Left ventricle myocardium inferior (tissue), 1 donor: ENCODE results near the gene SYNJ1. TPM values are rescaled to one million over a fixed set of nuclear protein-coding genes. Genes with fewer than 3 reads are reported as not detected.

Experiments used
- DNase-seq: peaks from one replicate; pipeline ENCODE4 v3.0.0-alpha.2; 2020
- H3K27ac ChIP-seq: fragments of 200-600 bp; replicated peaks from 2 replicates; pipeline ENCODE4 v1.8.0; 2021
- H3K27me3 ChIP-seq: fragments of 200-600 bp; 2 replicates; pipeline ENCODE4 v1.8.0; 2021; ENCODE audit warnings: low read depth
- H3K36me3 ChIP-seq: fragments of 200-600 bp; 2 replicates; pipeline ENCODE4 v1.8.0; 2021
- H3K4me1 ChIP-seq: fragments of 200-600 bp; 2 replicates; pipeline ENCODE4 v1.8.0; 2021
- H3K4me3 ChIP-seq: fragments of 200-600 bp; 2 replicates; pipeline ENCODE4 v1.8.0; 2021; ENCODE audit warnings: mild to moderate bottlenecking, moderate library complexity
- H3K9me3 ChIP-seq: fragments of 200-600 bp; replicated peaks from 2 replicates; pipeline ENCODE4 v1.8.0; 2021
- CTCF ChIP-seq: fragments of 200-600 bp; IDR thresholded peaks from 2 replicates; pipeline ENCODE4 v1.8.0; 2021; ENCODE audit warnings: antibody characterized with exemption, mild to moderate bottlenecking, borderline replicate concordance
- intact Hi-C: fragments of 100-400 bp; cut with micrococcal nuclease; formaldehyde crosslinking; loops from one replicate; pipeline ENCODE4 v1.11.0; 2022
- total RNA-seq: library from RNA; stranded (reverse); fragmentation: NEBNext Ultra II Directional; extraction: Animal tissue kit (Norgen Biotek cat#: 25700); gene quantifications from one replicate; pipeline ENCODE4 v1.2.1, GENCODE V29; 2021
- donor health status: DM: no; HTN: yes; CAD: no; lungs with severe emphysema.

Gene SYNJ1
- total RNA-seq, 1 donor from 2014 or later = 12.3 TPM

- intact Hi-C loops = no loop called here
Measured at GRCh38 chr21:32756096-32756495, 28.3 kb upstream of the SYNJ1 start.

GRCh38 chr21:32753818-32754585 is 26.2 kb upstream of the SYNJ1 start:
- TF ChIP-seq CTCF = no peak
- no peak for DNase-seq
- no peaks in the 10 kb centered on the region for H3K27me3 ChIP-seq
- H3K9me3 ChIP-seq = no peaks in the 10 kb centered on the region
- H3K36me3 ChIP-seq = peaks cover 89% of the 10 kb centered on the region
- no peak overlapping the region for H3K27ac ChIP-seq
- intact Hi-C loops = no loop called here
- no peak overlapping the region for H3K4me3 ChIP-seq
- no peaks in the 10 kb centered on the region for H3K4me1 ChIP-seq

More at GRCh38 chr21:32756096-32756495, 28.3 kb upstream of the SYNJ1 start:
- H3K36me3 ChIP-seq = peaks cover 87% of the 10 kb centered on the region
- TF ChIP-seq CTCF = no peak
- no peaks in the 10 kb centered on the region for H3K27me3 ChIP-seq
- no peaks in the 10 kb centered on the region for H3K9me3 ChIP-seq
- no peak overlapping the region for H3K27ac ChIP-seq
- no peak for DNase-seq
- H3K4me3 ChIP-seq = no peak overlapping the region
- H3K4me1 ChIP-seq = no peaks in the 10 kb centered on the region

- TF ChIP-seq CTCF = no peak
- DNase-seq = no peak
- H3K9me3 ChIP-seq = no peaks in the 10 kb centered on the region
- peaks cover 92% of the 10 kb centered on the region for H3K36me3 ChIP-seq
- H3K27me3 ChIP-seq = no peaks in the 10 kb centered on the region
- no peak overlapping the region for H3K4me3 ChIP-seq
- H3K27ac ChIP-seq = no peak overlapping the region
- H3K4me1 ChIP-seq = no peaks in the 10 kb centered on the region
- intact Hi-C loops = no loop called here
Measured at GRCh38 chr21:32750405-32750804, 22.6 kb upstream of the SYNJ1 start.

GRCh38 chr21:32749662-32750061 is 21.8 kb upstream of the SYNJ1 start:
- Histone ChIP-seq H3K9me3 (no peaks in the 10 kb centered on the region), H3K36me3 (peaks cover 92% of the 10 kb centered on the region), H3K27me3 (no peaks in the 10 kb centered on the region), H3K4me1 (no peaks in the 10 kb centered on the region), H3K27ac (no peak overlapping the region), H3K4me3 (no peak overlapping the region)
- DNase-seq = no peak
- intact Hi-C loops = no loop called here
- TF ChIP-seq CTCF = no peak

- Histone ChIP-seq H3K36me3 (peaks cover 91% of the 10 kb centered on the region), H3K4me3 (no peak overlapping the region), H3K27ac (no peak overlapping the region), H3K27me3 (no peaks in the 10 kb centered on the region), H3K9me3 (no peaks in the 10 kb centered on the region), H3K4me1 (no peaks in the 10 kb centered on the region)
- intact Hi-C loops = no loop called here
- no peak for TF ChIP-seq CTCF
- no peak for DNase-seq
Measured at GRCh38 chr21:32748529-32748928, 20.7 kb upstream of the SYNJ1 start.
